ENCODE results near the gene KIAA0825.
A peak's percentile ranks its signal among the peaks of the same experiment; 100 is the strongest.

Gene KIAA0825

GRCh38 chr5:94217216-94217615 is 401.2 kb downstream of the KIAA0825 start:
- DNase-seq (ENCODE audit: low spot score in 2 of 2), result no peak
- Histone ChIP-seq H3K9me3 (no peaks in the 10 kb centered on the region), H3K4me1 (no peaks in the 10 kb centered on the region), H3K36me3 (replicated peaks) (no peaks in the 10 kb centered on the region), H3K4me3 (no peak overlapping the region), H3K27me3 (ENCODE audit: low read depth) (no peaks in the 10 kb centered on the region)
- in situ Hi-C loops (cut with MboI; ENCODE audit: low sequenced_read_pairs), result no loop called here

GRCh38 chr5:94212476-94212875 is 405.9 kb downstream of the KIAA0825 start:
- no peaks in the 10 kb centered on the region for H3K4me1 ChIP-seq
- H3K4me3 ChIP-seq, result no peak overlapping the region
- in situ Hi-C loops (cut with MboI; ENCODE audit: low sequenced_read_pairs), result no loop called here
- DNase-seq (ENCODE audit: low spot score in 2 of 2), result no peak
- no peaks in the 10 kb centered on the region; the same call in 1 of the 2 replicates for H3K27me3 ChIP-seq (ENCODE audit: low read depth)
- no peaks in the 10 kb centered on the region for H3K36me3 ChIP-seq (replicated peaks)
- no peaks in the 10 kb centered on the region for H3K9me3 ChIP-seq

- H3K9me3 ChIP-seq, result no peaks in the 10 kb centered on the region
- peaks cover 3% of the 10 kb centered on the region; the same call in 1 of the 2 replicates for H3K27me3 ChIP-seq (ENCODE audit: low read depth)
- no peak overlapping the region for H3K4me3 ChIP-seq
- no peak for DNase-seq (ENCODE audit: low spot score in 2 of 2)
- in situ Hi-C loops (cut with MboI; ENCODE audit: low sequenced_read_pairs), result no loop called here
- H3K36me3 ChIP-seq (replicated peaks), result no peaks in the 10 kb centered on the region
- H3K4me1 ChIP-seq, result no peaks in the 10 kb centered on the region
Observed at GRCh38 chr5:94209774-94210355, 408.5 kb downstream of the KIAA0825 start.

GRCh38 chr5:94209272-94209671 is 409.1 kb downstream of the KIAA0825 start:
- Histone ChIP-seq H3K4me1 (no peaks in the 10 kb centered on the region), H3K36me3 (replicated peaks) (no peaks in the 10 kb centered on the region), H3K27me3 (ENCODE audit: low read depth) (peaks cover 3% of the 10 kb centered on the region; the same call in 1 of the 2 replicates), H3K9me3 (no peaks in the 10 kb centered on the region), H3K4me3 (no peak overlapping the region)
- DNase-seq (ENCODE audit: low spot score in 2 of 2), result no peak
- in situ Hi-C loops (cut with MboI; ENCODE audit: low sequenced_read_pairs), result no loop called here

- Histone ChIP-seq H3K27me3 (ENCODE audit: low read depth) (no peaks in the 10 kb centered on the region), H3K36me3 (replicated peaks) (no peaks in the 10 kb centered on the region), H3K4me1 (no peaks in the 10 kb centered on the region), H3K9me3 (no peaks in the 10 kb centered on the region), H3K4me3 (no peak overlapping the region)
- no peak for DNase-seq (ENCODE audit: low spot score in 2 of 2)
- in situ Hi-C loops (cut with MboI; ENCODE audit: low sequenced_read_pairs), result no loop called here
Observed at GRCh38 chr5:94199566-94199965, 418.8 kb downstream of the KIAA0825 start.

- Histone ChIP-seq H3K9me3 (no peaks in the 10 kb centered on the region), H3K36me3 (replicated peaks) (no peaks in the 10 kb centered on the region), H3K27me3 (ENCODE audit: low read depth) (no peaks in the 10 kb centered on the region), H3K4me1 (no peaks in the 10 kb centered on the region), H3K4me3 (no peak overlapping the region)
- no peak for DNase-seq (ENCODE audit: low spot score in 2 of 2)
- in situ Hi-C loops (cut with MboI; ENCODE audit: low sequenced_read_pairs), result no loop called here
Observed at GRCh38 chr5:94197970-94198369, 420.4 kb downstream of the KIAA0825 start.

- DNase-seq (ENCODE audit: low spot score in 2 of 2), result no peak
- H3K36me3 ChIP-seq (replicated peaks), result no peaks in the 10 kb centered on the region
- in situ Hi-C loops (cut with MboI; ENCODE audit: low sequenced_read_pairs), result no loop called here
- no peak overlapping the region for H3K4me3 ChIP-seq
- H3K27me3 ChIP-seq (ENCODE audit: low read depth), result no peaks in the 10 kb centered on the region
- no peaks in the 10 kb centered on the region for H3K9me3 ChIP-seq
- H3K4me1 ChIP-seq, result no peaks in the 10 kb centered on the region
Observed at GRCh38 chr5:94196953-94197352, 421.5 kb downstream of the KIAA0825 start.

GRCh38 chr5:94192658-94193391 is 425.6 kb downstream of the KIAA0825 start:
- in situ Hi-C loops (cut with MboI; ENCODE audit: low sequenced_read_pairs), result no loop called here
- Histone ChIP-seq H3K9me3 (no peaks in the 10 kb centered on the region), H3K4me3 (no peak overlapping the region), H3K27me3 (ENCODE audit: low read depth) (no peaks in the 10 kb centered on the region), H3K36me3 (replicated peaks) (no peaks in the 10 kb centered on the region), H3K4me1 (no peaks in the 10 kb centered on the region)
- no peak for DNase-seq (ENCODE audit: low spot score in 2 of 2)

- in situ Hi-C loops (cut with MboI; ENCODE audit: low sequenced_read_pairs), result no loop called here
- Histone ChIP-seq H3K36me3 (replicated peaks) (no peaks in the 10 kb centered on the region), H3K9me3 (no peaks in the 10 kb centered on the region), H3K4me1 (no peaks in the 10 kb centered on the region), H3K4me3 (no peak overlapping the region), H3K27me3 (ENCODE audit: low read depth) (no peaks in the 10 kb centered on the region)
- peak; percentile 11 to 15 for DNase-seq (ENCODE audit: low spot score in 2 of 2)
Observed at GRCh38 chr5:94191604-94192003, 426.8 kb downstream of the KIAA0825 start.

- no peaks in the 10 kb centered on the region for H3K4me1 ChIP-seq
- DNase-seq (ENCODE audit: low spot score in 2 of 2), result no peak
- H3K36me3 ChIP-seq (replicated peaks), result no peaks in the 10 kb centered on the region
- H3K4me3 ChIP-seq, result no peak overlapping the region
- H3K9me3 ChIP-seq, result no peaks in the 10 kb centered on the region
- in situ Hi-C loops (cut with MboI; ENCODE audit: low sequenced_read_pairs), result no loop called here
- H3K27me3 ChIP-seq (ENCODE audit: low read depth), result no peaks in the 10 kb centered on the region
Observed at GRCh38 chr5:94188725-94189124, 429.7 kb downstream of the KIAA0825 start.

GRCh38 chr5:94184870-94185269 is 433.5 kb downstream of the KIAA0825 start:
- in situ Hi-C loops (cut with MboI; ENCODE audit: low sequenced_read_pairs), result no loop called here
- H3K4me3 ChIP-seq, result no peak overlapping the region
- DNase-seq (ENCODE audit: low spot score in 2 of 2), result no peak
- no peaks in the 10 kb centered on the region for H3K9me3 ChIP-seq
- no peaks in the 10 kb centered on the region for H3K36me3 ChIP-seq (replicated peaks)
- no peaks in the 10 kb centered on the region for H3K27me3 ChIP-seq (ENCODE audit: low read depth)
- no peaks in the 10 kb centered on the region; the same call in 1 of the 2 replicates for H3K4me1 ChIP-seq

- no peaks in the 10 kb centered on the region for H3K9me3 ChIP-seq
- H3K36me3 ChIP-seq (replicated peaks), result no peaks in the 10 kb centered on the region
- H3K4me3 ChIP-seq, result no peak overlapping the region
- H3K4me1 ChIP-seq, result no peaks in the 10 kb centered on the region; the same call in 1 of the 2 replicates
- in situ Hi-C loops (cut with MboI; ENCODE audit: low sequenced_read_pairs), result no loop called here
- no peaks in the 10 kb centered on the region for H3K27me3 ChIP-seq (ENCODE audit: low read depth)
- peak; percentile 26 to 27 for DNase-seq (ENCODE audit: low spot score in 2 of 2)
Observed at GRCh38 chr5:94181895-94182294, 436.5 kb downstream of the KIAA0825 start.

- no peak for DNase-seq (ENCODE audit: low spot score in 2 of 2)
- no peak overlapping the region for H3K4me3 ChIP-seq
- no peaks in the 10 kb centered on the region for H3K9me3 ChIP-seq
- no peaks in the 10 kb centered on the region; the same call in 1 of the 2 replicates for H3K4me1 ChIP-seq
- in situ Hi-C loops (cut with MboI; ENCODE audit: low sequenced_read_pairs), result no loop called here
- no peaks in the 10 kb centered on the region for H3K36me3 ChIP-seq (replicated peaks)
- no peaks in the 10 kb centered on the region for H3K27me3 ChIP-seq (ENCODE audit: low read depth)
Observed at GRCh38 chr5:94180761-94181160, 437.6 kb downstream of the KIAA0825 start.

GRCh38 chr5:94175912-94176311 is 442.5 kb downstream of the KIAA0825 start:
- in situ Hi-C loops (cut with MboI; ENCODE audit: low sequenced_read_pairs), result no loop called here
- Histone ChIP-seq H3K4me1 (no peaks in the 10 kb centered on the region), H3K36me3 (replicated peaks) (no peaks in the 10 kb centered on the region), H3K4me3 (no peak overlapping the region), H3K9me3 (no peaks in the 10 kb centered on the region), H3K27me3 (ENCODE audit: low read depth) (no peaks in the 10 kb centered on the region)
- DNase-seq (ENCODE audit: low spot score in 2 of 2), result no peak
